HCEC 1CT (cell line): ENCODE results near the gene CYFIP2.
A peak's percentile ranks its signal among the peaks of the same experiment; 100 is the strongest.

Experiments
- DNase-seq: peaks from one replicate; pipeline ENCODE4 v3.0.0-alpha.2; 2017

The CYFIP2 gene

GRCh38 chr5:157259699-157260098 is 6.2 kb upstream of the CYFIP2 start:
- no peak for DNase-seq

DNA sequence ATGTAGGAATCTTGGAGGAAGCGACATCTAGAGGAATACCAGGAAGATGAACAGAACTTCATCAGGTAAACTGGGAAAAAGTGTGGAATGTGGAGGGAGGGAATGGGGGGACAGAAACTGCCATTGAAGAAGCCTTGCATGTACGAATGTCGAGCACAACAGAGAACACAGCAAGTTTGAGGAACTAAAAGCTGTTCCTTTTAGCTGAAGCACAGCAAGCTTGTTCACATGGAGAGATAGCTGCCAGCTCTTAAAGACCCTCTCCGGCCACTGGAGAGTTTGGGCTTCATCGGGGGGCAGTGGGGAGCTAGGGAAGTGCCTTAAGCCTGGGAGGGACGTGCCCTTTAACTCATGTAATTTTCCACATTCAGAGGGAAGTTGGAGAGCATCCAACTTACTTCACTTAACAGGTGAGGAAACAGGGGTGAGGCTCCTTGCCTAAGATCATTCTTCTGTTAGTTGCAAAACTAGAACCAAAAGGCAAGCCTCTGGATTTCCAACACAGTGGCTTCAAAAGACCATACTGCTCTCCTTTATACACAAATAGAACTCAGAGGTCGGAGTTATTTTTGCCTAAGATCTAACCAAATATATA is 2.3 kb upstream of the CYFIP2 start:
- no peak for DNase-seq

DNA sequence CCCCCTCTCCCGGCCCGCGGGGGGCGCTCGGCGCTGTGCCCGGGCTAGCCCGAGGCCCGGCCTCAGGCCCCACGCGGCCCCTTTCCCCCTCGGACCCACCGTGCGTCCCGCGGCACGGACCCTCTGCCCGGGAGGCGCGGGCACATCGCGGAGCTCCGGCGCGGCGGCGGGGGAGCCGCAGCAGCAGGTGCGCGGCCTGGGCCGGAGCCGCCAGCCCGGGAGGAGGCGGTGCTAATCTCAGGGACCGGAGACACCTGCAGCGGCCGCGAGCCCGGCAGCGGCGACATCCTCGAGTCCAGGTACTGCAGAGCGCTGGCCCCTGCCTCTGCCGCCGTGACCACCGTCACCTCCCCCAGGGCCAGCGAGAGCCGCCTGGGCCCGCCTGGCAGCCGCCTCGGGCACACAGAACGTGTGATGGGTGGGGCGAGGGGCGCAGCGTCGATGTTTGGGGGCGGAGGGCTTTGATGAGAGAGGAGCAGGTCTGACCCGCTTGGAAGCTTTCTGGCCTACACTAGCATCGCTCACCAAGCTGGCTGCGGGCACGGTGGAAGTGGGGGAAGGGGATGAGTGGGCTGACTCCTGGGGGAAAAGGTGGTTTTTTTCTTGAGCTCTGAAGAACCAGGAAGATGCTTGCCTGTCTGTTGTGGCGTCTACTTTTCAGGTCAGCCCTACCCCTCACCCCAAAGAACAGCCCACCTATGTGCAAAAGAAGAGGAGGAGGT is 524 bp downstream of the CYFIP2 start:
- no peak for DNase-seq

GRCh38 chr5:157267025-157267424 is 1.1 kb downstream of the CYFIP2 start:
- no peak for DNase-seq

DNA sequence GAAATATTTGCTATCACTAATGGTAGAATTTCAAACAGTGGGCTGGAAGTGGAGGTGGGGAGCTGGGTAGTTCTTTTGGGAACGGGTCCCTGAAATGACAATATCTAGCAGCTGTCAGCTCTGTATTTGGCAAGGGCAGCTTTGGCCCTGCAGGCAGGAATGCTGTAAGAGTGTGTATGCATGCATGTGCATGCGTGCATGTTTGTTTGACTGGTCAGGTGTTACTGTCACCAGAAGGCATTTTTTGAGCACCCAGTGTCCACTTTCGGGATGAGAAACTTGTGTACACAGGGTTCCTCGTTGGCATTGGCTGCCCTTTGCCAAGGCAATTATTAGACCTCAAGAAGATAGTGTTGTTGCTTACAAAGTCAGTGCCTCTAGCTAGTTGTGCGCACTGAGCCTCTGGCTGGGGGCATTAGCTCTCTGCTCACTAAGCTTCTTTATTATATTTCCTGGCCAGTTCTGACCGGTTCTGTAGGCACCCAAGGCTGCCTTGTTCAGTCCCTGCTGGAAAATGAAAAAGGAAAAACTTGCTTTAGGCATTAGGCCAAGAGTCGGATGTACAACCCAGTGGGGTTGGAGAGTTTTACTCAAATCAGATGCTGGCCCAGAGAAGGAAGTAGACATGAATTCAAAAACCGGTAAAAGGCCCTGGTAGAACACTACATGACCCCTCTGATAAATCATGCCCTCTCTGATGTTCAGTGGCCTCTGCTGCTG is 2.0 kb downstream of the CYFIP2 start:
- DNase-seq: no peak

DNA sequence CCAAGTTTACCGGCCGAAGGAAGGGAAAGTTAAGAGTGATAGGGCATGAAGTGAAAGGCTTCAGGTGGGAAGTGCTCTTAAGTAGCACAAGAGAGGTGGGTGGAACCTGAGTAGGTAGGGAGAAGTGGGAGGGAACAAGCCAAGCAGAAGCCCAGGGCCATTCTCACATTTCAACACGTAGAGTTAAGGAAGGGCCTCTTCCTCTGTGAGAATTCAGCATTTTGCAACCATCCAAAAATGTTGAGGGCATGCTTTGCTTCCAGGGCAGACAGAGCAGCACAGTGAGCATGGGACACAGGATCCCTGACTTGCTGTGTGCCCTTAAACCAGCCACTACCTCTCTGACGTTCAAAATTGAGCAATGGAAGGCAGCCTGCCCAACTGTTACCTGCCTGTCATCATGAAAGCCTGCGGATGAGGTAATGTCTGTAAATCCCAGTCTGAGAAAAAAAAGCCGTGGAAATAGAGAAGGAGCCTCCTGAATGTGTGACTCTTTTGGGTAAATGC is 3.3 kb downstream of the CYFIP2 start:
- DNase-seq: no peak

DNA sequence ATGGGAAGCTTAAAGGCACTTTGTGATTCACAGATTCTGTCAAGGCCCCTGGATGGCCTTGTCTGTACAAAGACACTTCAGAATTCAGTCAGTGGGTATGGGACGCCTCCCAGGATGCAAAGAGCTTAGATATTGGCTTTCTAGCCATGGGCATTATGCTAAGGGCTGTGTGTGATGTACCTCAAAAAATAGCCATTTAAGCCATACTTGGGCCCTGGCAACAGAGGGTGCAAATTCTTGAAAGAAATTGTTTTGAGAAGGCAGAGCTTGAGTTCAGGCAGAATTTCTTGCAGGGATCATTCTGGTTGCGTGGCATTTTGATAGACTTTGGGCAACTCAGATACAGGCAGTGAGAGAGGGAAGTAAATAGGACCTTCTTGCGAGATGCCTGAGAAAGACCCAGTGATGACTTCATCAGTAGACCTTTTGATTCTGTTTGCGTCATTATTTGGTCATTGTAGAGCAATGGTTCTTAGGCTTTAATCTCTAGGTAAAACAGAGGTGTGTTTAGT is 3.9 kb downstream of the CYFIP2 start:
- no peak for DNase-seq

- no peak for DNase-seq
These were observed 4.8 kb downstream of the CYFIP2 start for GRCh38 chr5:157270771-157271170.

GRCh38 chr5:157271740-157272271 is 5.9 kb downstream of the CYFIP2 start:
- DNase-seq: no peak

DNA sequence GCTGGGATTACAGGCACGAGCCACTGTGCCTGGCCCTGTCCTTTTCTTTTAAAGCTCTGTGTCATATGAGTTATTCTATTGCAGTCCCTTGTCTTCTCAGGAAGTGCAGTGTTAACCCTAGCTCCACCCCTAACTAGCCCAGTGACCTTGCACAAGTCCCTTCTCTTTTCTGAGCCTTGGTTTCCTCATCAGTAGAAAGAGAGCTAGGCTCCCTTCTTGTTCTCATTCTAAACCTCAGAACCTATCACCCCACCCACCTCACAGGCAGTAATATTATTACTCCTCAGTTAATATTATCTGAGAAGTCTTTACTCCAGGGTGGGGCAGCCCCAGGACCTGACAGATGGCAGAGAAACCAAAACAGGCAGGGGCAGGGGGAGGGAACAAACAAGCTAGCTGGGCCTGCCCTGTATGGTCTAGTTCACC is 7.2 kb downstream of the CYFIP2 start:
- no peak for DNase-seq

- no peak for DNase-seq
These were observed 9.5 kb downstream of the CYFIP2 start for GRCh38 chr5:157275403-157275802.

GRCh38 chr5:157278319-157279037 is 12.6 kb downstream of the CYFIP2 start:
- no peak for DNase-seq

- no peak for DNase-seq
These were observed 13.8 kb downstream of the CYFIP2 start for GRCh38 chr5:157279605-157280239.

DNA sequence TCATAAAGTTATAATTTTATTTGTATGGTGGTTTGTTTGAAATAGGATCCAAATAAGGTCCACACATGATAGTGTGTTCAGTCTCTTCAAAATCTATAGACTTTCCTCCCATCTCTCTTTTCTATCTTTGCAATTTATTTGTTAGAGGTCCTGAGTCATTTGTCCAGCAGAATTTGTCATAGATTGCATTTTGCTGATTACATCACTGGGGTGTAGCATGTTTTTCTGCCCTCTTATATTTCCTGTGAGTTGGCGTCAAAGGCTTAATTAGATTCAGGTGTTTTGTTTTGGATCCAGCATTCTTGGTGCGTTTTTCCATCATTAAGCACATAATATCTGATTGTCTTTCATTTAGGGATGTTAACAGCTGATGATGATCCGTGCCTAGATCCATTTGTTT is 15.0 kb downstream of the CYFIP2 start:
- peak; percentile 65 for DNase-seq

GRCh38 chr5:157282150-157282549 is 16.2 kb downstream of the CYFIP2 start:
- no peak for DNase-seq

DNA sequence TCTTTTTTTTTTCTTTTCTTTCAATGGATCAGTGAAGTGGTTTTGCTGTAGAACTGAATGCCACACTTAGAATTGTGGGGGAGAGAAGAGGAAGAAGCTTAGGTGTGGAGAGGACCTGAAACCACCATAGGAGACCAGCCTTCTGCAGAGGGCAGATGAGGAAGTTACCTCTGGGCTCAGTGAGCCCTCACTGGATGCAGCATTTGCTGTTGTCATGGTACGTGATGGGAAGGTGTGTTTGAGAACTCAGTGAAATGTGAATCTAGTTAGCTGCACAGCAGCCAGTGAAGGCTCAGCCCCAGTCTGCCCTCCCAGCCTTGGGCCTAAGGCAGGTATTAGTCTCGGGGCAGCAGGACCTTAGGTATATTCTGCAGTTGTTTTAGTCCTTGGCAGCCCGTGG is 17.5 kb downstream of the CYFIP2 start:
- DNase-seq: no peak

- no peak for DNase-seq
These were observed 18.7 kb downstream of the CYFIP2 start for GRCh38 chr5:157284458-157285212.

- no peak for DNase-seq
These were observed 19.6 kb downstream of the CYFIP2 start for GRCh38 chr5:157285310-157286035.

GRCh38 chr5:157286761-157287211 is 20.9 kb downstream of the CYFIP2 start:
- no peak for DNase-seq

- no peak for DNase-seq
These were observed 22.7 kb downstream of the CYFIP2 start for GRCh38 chr5:157288405-157289163.
